ENCODE measurements around the gene CFAP206.

GRCh38 chr6:87376643-87377042, 31.1 kb upstream of the CFAP206 start:
- no peak for TF ChIP-seq CTCF (IDR thresholded peaks at IDR 0.05; ENCODE audit: low read depth, low read length)
- TF ChIP-seq POLR2A (IDR thresholded peaks at IDR 0.05; ENCODE audit: extremely low read depth, insufficient read length), result no peak
- TF ChIP-seq MYC (IDR thresholded peaks at IDR 0.05; ENCODE audit: low read depth, low read length), result no peak
